Activated T-cell treated with anti-CD3 and anti-CD28 coated beads, Interleukin-2, amount 50 U/mL, for 1 hour (primary cell): ENCODE results near the gene PROP1.
"Not testable (repeated sequence)": the region's sequence is repeated elsewhere in the genome, so short reads cannot be mapped to it uniquely, and the experiment has no call there.

Source experiments
- DNase-seq: peaks from one replicate; pipeline ENCODE4 v3.0.0-alpha.2; 2020

The PROP1 gene

GRCh38 chr5:177982072-177982727, 13.8 kb downstream of the PROP1 start:
- DNase-seq = no peak

GRCh38 chr5:177981296-177982071, 14.6 kb downstream of the PROP1 start:
- no peak for DNase-seq

- DNase-seq = no peak
Measured at GRCh38 chr5:177980743-177981151, 15.3 kb downstream of the PROP1 start.

- not testable (repeated sequence) for DNase-seq
Measured at GRCh38 chr5:177977600-177977999, 18.4 kb downstream of the PROP1 start.

- no peak for DNase-seq
Measured at GRCh38 chr5:177973066-177973635, 22.9 kb downstream of the PROP1 start.

- no peak for DNase-seq
Measured at GRCh38 chr5:177972613-177973012, 23.4 kb downstream of the PROP1 start.

- DNase-seq = not testable (repeated sequence)
Measured at GRCh38 chr5:177972014-177972413, 24.0 kb downstream of the PROP1 start.

- no peak for DNase-seq
Measured at GRCh38 chr5:177968661-177969211, 27.3 kb downstream of the PROP1 start.

- no peak for DNase-seq
Measured at GRCh38 chr5:177967221-177967887, 28.7 kb downstream of the PROP1 start.

GRCh38 chr5:177966839-177967166, 29.2 kb downstream of the PROP1 start:
- no peak for DNase-seq

GRCh38 chr5:177966009-177966838, 29.8 kb downstream of the PROP1 start:
- DNase-seq = no peak

- DNase-seq = no peak
Measured at GRCh38 chr5:177964471-177964870, 31.6 kb downstream of the PROP1 start.

GRCh38 chr5:177963966-177964365, 32.1 kb downstream of the PROP1 start:
- DNase-seq = no peak

- DNase-seq = no peak
Measured at GRCh38 chr5:177959315-177959714, 36.7 kb downstream of the PROP1 start.

GRCh38 chr5:177958696-177959095, 37.3 kb downstream of the PROP1 start:
- DNase-seq = no peak

GRCh38 chr5:177957241-177957640, 38.8 kb downstream of the PROP1 start:
- no peak for DNase-seq

- DNase-seq = not testable (repeated sequence)
Measured at GRCh38 chr5:177953101-177953500, 42.9 kb downstream of the PROP1 start.

GRCh38 chr5:177949656-177950055, 46.4 kb downstream of the PROP1 start:
- DNase-seq = not testable (repeated sequence)

- DNase-seq = not testable (repeated sequence)
Measured at GRCh38 chr5:177949065-177949464, 47.0 kb downstream of the PROP1 start.

- not testable (repeated sequence) for DNase-seq
Measured at GRCh38 chr5:177947912-177948311, 48.1 kb downstream of the PROP1 start.

- DNase-seq = peak; percentile 23
Measured at GRCh38 chr5:177945601-177946283, 50.3 kb downstream of the PROP1 start.

- not testable (repeated sequence) for DNase-seq
Measured at GRCh38 chr5:177945145-177945544, 50.9 kb downstream of the PROP1 start.
